Lung (tissue), 12 donors: ENCODE measurements around the gene KCNG4. TPM values are rescaled to one million over a fixed set of nuclear protein-coding genes. Genes with fewer than 3 reads are reported as not detected.

Experiments
- ATAC-seq: fragments of 200-7000 bp; cut with Tn5 transposase; one replicate; pipeline ENCODE4 v1.9.1; 2020; ENCODE audit warnings: moderate number of reproducible peaks; ENCODE audit not compliant: insufficient read depth, low FRiP score
- DNase-seq, 3 donors: peaks; one replicate each; pipeline ENCODE4 v3.0.0-alpha.2; 2013 to 2017
- H3K27ac ChIP-seq, 2 donors: one replicate each; pipeline ENCODE4 v1.5.1; 2013; ENCODE audit warnings: mild to moderate bottlenecking in 2 of 2, moderate library complexity in 2 of 2, control low read depth in 1 of 2, inconsistent platforms in 1 of 2, low read depth in 1 of 2, low read length in 1 of 2
- H3K27me3 ChIP-seq, 3 donors: one replicate each; pipeline ENCODE4 v1.5.1; 2013; ENCODE audit warnings: low read length in 2 of 3; ENCODE audit not compliant: control insufficient read depth in 3 of 3, insufficient read depth in 3 of 3
- H3K36me3 ChIP-seq, 4 donors: one replicate each; pipeline ENCODE4 v1.5.1; 2013; ENCODE audit warnings: low read length in 4 of 4, mild to moderate bottlenecking in 1 of 4, moderate library complexity in 1 of 4; ENCODE audit not compliant: control insufficient read depth in 4 of 4, insufficient read depth in 4 of 4
- H3K4me1 ChIP-seq, 5 donors: one replicate each; pipeline ENCODE4 v1.5.1; 2013; ENCODE audit warnings: low read length in 5 of 5, mild to moderate bottlenecking in 2 of 5, moderate library complexity in 1 of 5; ENCODE audit not compliant: control insufficient read depth in 5 of 5, insufficient read depth in 5 of 5
- H3K4me3 ChIP-seq: one replicate; pipeline ENCODE4 v1.5.1; 2013; ENCODE audit warnings: mild to moderate bottlenecking, control low read depth, moderate library complexity
- H3K9ac ChIP-seq, 2 donors: one replicate each; pipeline ENCODE4 v1.5.1; 2013; ENCODE audit warnings: low read length in 2 of 2, control low read depth in 1 of 2; ENCODE audit not compliant: insufficient read depth in 1 of 2
- H3K9me3 ChIP-seq, 4 donors: one replicate each; pipeline ENCODE4 v1.5.1; 2013; ENCODE audit warnings: low read length in 3 of 4, mild to moderate bottlenecking in 1 of 4, moderate library complexity in 1 of 4; ENCODE audit not compliant: control insufficient read depth in 4 of 4, insufficient read depth in 3 of 4
- whole genome bisulfite sequencing, 2 donors: extraction: QIAGEN DNeasy Blood & Tissue Kit; methylation state at CpG; one replicate each; pipeline ENCODE4 v1.1.7; 2013; 5-methylcytosine and 5-hydroxymethylcytosine counted together
- polyA plus RNA-seq, 2 donors: library from polyadenylated mRNA; stranded (reverse); fragments of 200-250 nt; gene quantifications; one replicate each; pipeline ENCODE4 v1.2.1, GENCODE V29; 2013
- total RNA-seq, 2 donors: library from RNA; depleted of rRNA in 1 of 2; stranded (reverse); fragments of >200 nt in 1 of 2; gene quantifications; one replicate each; pipeline ENCODE4 v1.2.1, GENCODE V29; 2014 to 2021
- TF ChIP-seq, protein P1 (sequence below): IDR thresholded peaks from 2 replicates; pipeline ENCODE4 v1.5.1; 2012; ENCODE audit warnings: mild to moderate bottlenecking; ENCODE audit errors: control extremely low read depth, extremely low read depth
- donor health status: control.
- donor health status: control.
- donor health status: Bipolar disorder and iron deficiency.
- donor health status: healthy.
- donor health status: DM: yes; HTN: yes; CAD: no.

Gene KCNG4
- total and polyA plus RNA-seq, 4 donors, result not detected

DNA sequence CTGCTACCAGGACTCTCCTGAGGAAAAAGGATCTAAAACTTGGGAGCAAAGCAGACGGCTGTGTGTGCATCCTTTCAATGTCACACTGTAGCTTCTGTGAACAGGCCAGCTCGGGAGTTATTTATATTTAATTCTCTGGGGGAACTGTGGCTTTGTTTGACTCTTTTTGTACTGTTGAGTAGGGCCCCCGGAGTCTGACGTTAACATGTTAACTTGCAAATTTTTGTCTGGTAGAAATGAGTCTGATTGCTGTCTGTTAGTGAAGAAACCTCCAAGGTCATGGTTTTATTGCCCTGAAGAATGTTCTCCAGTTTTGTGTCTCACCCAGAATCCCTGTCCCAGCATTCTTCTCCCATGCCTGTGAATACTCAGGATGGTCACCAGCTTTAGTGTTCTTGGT lies 14.2 kb upstream of the KCNG4 start:
- no peak overlapping the region for H3K9ac ChIP-seq
- DNase-seq, result no peak
- peaks cover 0 to 6% (median 5%) of the 10 kb centered on the region in 3 donors for H3K27me3 ChIP-seq
- H3K36me3 ChIP-seq, result no peaks in the 10 kb centered on the region
- H3K4me1 ChIP-seq, result no peaks in the 10 kb centered on the region
- H3K9me3 ChIP-seq, result peaks cover 0 to 9% (median 3%) of the 10 kb centered on the region in 4 donors
- TF ChIP-seq, protein P1, sequence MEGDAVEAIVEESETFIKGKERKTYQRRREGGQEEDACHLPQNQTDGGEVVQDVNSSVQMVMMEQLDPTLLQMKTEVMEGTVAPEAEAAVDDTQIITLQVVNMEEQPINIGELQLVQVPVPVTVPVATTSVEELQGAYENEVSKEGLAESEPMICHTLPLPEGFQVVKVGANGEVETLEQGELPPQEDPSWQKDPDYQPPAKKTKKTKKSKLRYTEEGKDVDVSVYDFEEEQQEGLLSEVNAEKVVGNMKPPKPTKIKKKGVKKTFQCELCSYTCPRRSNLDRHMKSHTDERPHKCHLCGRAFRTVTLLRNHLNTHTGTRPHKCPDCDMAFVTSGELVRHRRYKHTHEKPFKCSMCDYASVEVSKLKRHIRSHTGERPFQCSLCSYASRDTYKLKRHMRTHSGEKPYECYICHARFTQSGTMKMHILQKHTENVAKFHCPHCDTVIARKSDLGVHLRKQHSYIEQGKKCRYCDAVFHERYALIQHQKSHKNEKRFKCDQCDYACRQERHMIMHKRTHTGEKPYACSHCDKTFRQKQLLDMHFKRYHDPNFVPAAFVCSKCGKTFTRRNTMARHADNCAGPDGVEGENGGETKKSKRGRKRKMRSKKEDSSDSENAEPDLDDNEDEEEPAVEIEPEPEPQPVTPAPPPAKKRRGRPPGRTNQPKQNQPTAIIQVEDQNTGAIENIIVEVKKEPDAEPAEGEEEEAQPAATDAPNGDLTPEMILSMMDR, result no peak
- 65 to 73% methylated on average over 4 of the region's 4 CpGs for WGBS, 2 donors
- ATAC-seq, result no peak
- H3K27ac ChIP-seq, result no peak overlapping the region
- H3K4me3 ChIP-seq, result no peak overlapping the region

DNA sequence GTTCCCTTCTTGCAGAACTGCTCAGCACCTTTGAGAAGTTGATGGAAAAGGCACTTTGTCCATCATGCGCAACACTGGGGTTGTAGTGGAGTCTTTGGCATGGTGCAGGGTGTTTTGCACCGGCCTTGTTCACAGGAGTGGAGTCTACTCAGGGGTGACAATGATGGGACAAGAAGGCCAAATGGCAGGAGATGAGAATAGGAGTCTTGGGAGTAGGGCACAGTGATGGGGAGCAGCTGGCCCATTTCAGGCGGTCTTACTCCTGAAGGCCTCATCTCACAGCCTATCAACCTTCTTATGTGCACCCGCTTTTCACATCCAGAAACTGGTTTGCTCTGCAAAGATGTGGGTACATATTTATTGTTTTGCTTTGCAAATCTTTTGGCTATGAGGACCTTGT lies 13.4 kb upstream of the KCNG4 start:
- 73 to 91% methylated on average over 4 of the region's 4 CpGs for WGBS, 2 donors
- Histone ChIP-seq H3K9ac (no peak overlapping the region), H3K4me3 (no peak overlapping the region), H3K4me1 (no peaks in the 10 kb centered on the region), H3K27ac (no peak overlapping the region), H3K9me3 (peaks cover 0 to 9% (median 1%) of the 10 kb centered on the region in 4 donors), H3K36me3 (no peaks in the 10 kb centered on the region), H3K27me3 (peaks cover 0 to 6% (median 5%) of the 10 kb centered on the region in 3 donors)
- DNase-seq, result no peak
- TF ChIP-seq, protein P1, result no peak
- no peak for ATAC-seq

DNA sequence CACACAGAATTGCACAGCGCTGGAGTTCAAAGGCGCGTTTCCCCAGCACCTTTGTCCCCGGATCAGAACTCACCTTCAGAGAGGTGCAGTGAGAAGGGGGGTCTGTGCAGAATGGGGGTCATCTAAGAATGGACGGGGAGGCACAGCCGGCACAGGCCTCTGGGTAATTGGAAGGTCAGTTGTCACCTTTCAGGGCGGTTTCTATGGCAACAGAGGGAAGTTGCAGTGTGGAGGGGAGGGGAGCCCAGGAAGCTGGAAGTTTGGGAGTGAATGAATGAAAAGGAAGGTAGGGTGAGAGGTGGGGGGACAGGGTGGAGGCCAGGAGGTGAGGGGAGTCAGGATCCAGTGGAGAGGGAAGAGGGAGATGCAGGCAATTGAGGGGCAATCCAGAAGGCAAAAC lies 12.4 kb upstream of the KCNG4 start:
- peaks cover 0 to 9% (median 0%) of the 10 kb centered on the region in 4 donors for H3K9me3 ChIP-seq
- H3K27me3 ChIP-seq, result peaks cover 0 to 6% (median 6%) of the 10 kb centered on the region in 3 donors
- H3K4me3 ChIP-seq, result no peak overlapping the region
- ATAC-seq, result no peak
- no peaks in the 10 kb centered on the region for H3K36me3 ChIP-seq
- no peak for DNase-seq
- no peaks in the 10 kb centered on the region for H3K4me1 ChIP-seq
- TF ChIP-seq, protein P1, result no peak
- no peak overlapping the region for H3K9ac ChIP-seq
- 61 to 69% methylated on average over 7 of the region's 7 CpGs for WGBS, 2 donors
- H3K27ac ChIP-seq, result no peak overlapping the region

DNA sequence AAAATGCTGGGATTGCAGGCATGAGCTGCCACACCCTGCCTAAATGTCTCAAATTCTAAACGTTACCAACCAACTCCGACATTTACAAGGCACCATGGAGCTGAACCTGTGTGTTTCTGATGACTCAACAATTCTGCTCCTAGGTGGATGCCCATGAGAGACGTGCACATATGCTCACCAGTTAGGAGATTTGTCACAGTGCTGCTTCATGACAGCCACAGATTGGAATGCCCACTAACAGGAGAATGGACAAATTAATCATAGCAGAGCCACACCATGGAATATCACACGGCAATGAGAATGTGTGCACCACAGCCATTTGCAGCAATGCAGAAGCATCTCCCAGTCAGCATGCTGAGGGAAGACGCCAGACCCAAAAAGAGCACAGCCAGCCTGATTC lies 8.0 kb upstream of the KCNG4 start:
- Histone ChIP-seq H3K27me3 (peaks cover 0 to 8% (median 4%) of the 10 kb centered on the region in 3 donors), H3K9ac (no peak overlapping the region), H3K27ac (no peak overlapping the region), H3K9me3 (peaks cover 0 to 11% (median 0%) of the 10 kb centered on the region in 4 donors), H3K36me3 (no peaks in the 10 kb centered on the region), H3K4me1 (no peaks in the 10 kb centered on the region), H3K4me3 (no peak overlapping the region)
- TF ChIP-seq, protein P1, result no peak
- ATAC-seq (no peak), DNase-seq (no peak)
- WGBS, 2 donors, result 90% methylated on average over 5 of the region's 5 CpGs
